Fibroblast of pulmonary artery (primary cell): ENCODE results near the gene COL6A3.

Source experiments
- DNase-seq: peaks from one replicate; pipeline ENCODE4 v3.0.0-alpha.2; 2010; ENCODE audit warnings: low read depth
- H3K4me3 ChIP-seq: replicated peaks from 2 replicates; pipeline ENCODE4 v1.5.1; 2011; ENCODE audit warnings: low read depth, mild to moderate bottlenecking, control low read depth, low read length, moderate library complexity
- TF ChIP-seq, protein P1 (sequence below): IDR thresholded peaks from 2 replicates; pipeline ENCODE4 v1.5.1; 2011; ENCODE audit warnings: mild to moderate bottlenecking, control low read depth, low read length, inconsistent platforms; ENCODE audit errors: missing control alignments

Gene COL6A3

DNA sequence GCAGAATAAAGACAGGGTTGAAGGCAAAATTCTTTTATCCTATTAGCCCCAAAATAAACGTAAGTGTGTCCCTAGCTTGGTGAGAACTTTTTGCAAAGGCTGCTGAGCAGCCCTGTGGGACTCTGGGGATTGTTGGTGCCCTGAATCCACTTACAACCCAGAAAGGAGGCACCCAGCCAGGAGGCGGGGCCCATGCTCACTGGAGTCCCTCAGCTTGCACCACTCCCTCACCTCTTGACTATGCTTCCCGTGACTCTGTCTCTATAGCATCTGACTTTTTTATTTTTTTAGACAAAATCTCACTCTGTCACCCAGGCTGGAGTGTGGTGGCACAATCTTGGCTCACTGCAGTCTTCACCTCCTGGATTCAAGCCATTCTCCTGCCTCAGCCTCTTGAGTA, 15.8 kb upstream of the COL6A3 start:
- TF ChIP-seq, protein P1, sequence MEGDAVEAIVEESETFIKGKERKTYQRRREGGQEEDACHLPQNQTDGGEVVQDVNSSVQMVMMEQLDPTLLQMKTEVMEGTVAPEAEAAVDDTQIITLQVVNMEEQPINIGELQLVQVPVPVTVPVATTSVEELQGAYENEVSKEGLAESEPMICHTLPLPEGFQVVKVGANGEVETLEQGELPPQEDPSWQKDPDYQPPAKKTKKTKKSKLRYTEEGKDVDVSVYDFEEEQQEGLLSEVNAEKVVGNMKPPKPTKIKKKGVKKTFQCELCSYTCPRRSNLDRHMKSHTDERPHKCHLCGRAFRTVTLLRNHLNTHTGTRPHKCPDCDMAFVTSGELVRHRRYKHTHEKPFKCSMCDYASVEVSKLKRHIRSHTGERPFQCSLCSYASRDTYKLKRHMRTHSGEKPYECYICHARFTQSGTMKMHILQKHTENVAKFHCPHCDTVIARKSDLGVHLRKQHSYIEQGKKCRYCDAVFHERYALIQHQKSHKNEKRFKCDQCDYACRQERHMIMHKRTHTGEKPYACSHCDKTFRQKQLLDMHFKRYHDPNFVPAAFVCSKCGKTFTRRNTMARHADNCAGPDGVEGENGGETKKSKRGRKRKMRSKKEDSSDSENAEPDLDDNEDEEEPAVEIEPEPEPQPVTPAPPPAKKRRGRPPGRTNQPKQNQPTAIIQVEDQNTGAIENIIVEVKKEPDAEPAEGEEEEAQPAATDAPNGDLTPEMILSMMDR: no peak
- no peak for DNase-seq
- no peak overlapping the region for H3K4me3 ChIP-seq

DNA sequence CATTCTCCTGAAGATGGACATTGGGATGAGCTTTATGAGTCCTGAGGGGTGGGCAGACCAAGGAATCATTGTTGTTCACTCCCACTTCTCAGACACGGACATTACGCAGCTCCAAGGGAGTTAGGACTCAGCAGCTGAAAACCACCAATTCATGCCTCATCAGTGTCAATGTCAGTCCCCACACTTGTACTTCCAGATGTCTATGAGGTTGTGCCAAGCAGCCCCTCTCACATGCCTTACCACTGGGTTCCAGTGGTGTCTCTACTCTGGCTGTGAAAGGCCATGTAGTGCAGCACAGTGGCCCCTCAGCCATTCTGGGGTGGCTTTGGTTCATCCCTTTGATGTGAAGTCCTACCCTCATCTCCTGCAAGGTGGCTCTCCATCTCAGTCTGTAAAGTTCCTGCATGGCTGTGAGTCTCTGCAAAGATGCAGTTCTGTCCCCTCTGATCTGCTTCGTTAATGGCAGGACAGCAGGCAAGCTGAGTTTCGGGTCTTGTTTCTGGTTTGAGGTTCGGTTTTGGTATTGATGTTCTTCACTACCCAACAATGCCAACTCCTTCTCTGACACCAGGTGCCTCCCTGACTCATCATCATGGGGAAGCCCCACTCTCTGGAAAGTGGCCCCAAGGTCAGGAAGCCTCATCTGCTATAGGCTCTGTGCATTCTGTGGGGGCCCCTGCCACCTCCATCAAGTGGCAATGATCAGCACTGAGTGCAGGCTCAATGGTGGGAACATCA, 14.0 kb upstream of the COL6A3 start:
- TF ChIP-seq, protein P1: no peak
- no peak overlapping the region for H3K4me3 ChIP-seq
- no peak for DNase-seq

DNA sequence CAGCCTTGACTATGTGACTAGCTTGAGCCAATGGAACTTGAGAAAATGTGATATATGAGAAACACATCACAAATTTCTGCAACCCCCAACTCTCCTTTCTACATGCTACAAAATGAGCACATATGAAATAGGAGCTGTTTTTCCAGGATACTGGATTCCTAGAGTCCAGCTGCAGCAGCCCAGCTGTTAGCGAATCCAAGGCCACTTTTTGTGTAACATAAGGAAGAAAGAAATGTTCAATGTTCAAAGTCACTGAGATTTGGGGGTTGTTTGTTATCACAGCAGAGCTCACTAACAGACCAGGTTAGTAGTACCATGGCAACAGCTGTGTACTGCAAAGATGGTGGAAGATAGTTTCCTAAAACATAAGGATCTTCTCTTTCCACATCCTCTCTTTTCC, 12.6 kb upstream of the COL6A3 start:
- TF ChIP-seq, protein P1: no peak
- DNase-seq: no peak
- H3K4me3 ChIP-seq: no peak overlapping the region

DNA sequence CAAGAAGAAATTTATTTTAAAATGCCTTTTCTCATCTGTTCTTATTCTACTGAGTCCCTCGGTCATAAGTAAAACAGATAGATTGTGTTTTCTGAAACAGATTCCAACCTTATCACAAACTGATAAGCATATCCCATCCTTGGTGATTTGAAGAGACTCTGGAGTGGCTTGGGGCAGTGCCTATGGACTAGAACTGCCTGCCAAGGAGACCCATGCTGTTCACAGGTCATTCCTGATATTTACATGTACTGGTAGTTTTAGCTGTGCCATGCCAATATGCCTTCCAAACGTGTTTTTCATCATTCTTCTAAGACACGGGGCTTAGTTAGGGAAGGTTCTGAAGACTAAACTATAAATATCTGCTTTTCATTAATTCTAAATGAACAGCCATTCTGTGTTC, 11.4 kb upstream of the COL6A3 start:
- no peak for DNase-seq
- TF ChIP-seq, protein P1: no peak
- no peak overlapping the region for H3K4me3 ChIP-seq

DNA sequence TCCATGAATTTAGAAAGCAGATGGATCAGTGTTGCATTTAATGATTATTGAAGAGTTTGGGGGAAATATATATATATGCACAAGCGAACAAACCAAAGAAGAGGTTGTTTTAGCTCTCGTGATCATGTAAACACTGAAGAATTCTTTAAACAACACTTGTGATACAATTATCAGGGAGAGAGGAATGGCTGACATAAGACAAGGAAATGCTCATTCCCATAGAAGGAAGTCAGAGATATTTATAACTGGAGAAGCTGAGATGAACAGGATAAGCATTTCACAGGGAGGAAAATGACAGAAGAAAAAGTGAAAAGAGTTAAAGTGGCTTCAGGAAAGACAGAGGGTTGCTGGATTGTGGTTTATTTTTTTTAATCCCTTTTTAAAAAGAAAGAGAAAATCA, 10.6 kb upstream of the COL6A3 start:
- H3K4me3 ChIP-seq: no peak overlapping the region
- DNase-seq: no peak
- TF ChIP-seq, protein P1: no peak

DNA sequence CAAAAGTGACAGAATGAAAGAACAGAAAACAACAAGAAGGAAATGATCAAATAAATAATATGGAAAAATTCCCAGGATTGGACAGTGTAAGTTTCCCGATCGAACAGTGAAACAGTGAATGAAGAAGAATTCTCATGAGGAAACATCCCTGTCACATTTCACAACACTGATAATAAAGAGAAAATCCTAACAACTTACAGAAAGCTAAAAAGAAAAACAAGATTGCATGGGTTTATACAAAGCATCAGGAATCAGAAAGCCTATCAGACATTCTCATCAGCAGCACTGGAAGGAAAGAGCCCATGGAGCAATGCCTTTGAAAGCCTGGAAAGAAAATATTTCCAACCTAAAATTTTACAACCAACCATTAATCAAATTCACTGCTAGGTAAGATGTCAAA, 9.9 kb upstream of the COL6A3 start:
- TF ChIP-seq, protein P1: no peak
- no peak for DNase-seq

DNA sequence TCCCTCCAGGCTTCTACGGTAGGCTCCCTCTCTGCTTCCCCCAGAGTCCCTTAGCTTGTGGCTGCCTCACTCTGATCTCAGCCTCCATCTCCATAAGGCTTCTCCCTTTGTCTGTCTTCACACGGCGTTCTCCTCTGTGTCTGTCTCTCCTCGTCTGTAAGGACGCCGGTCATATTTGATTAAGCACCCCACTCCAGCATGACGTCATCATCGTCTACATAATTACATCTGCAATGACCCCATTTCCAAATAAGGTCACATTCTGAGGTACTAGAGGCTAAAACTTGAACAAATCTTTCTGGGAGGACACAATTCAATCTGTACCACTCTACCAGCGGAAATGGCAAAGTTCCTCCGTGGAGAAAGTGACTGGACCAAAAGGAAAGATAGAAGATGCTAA, 8.3 kb upstream of the COL6A3 start:
- DNase-seq: no peak
- TF ChIP-seq, protein P1: no peak

More for the DNA sequence above, 9.9 kb upstream of the COL6A3 start:
- no peak overlapping the region for H3K4me3 ChIP-seq

More for the DNA sequence above, 8.3 kb upstream of the COL6A3 start:
- H3K4me3 ChIP-seq: no peak overlapping the region
